Measurements from ENCODE around the gene MAGI1.
"Not testable (repeated sequence)": the region's sequence is repeated elsewhere in the genome, so short reads cannot be mapped to it uniquely, and the experiment has no call there.

Gene MAGI1

GRCh38 chr3:65871305-65872141, 167.2 kb downstream of the MAGI1 start:
- DNase-seq: no peak

- no peak for DNase-seq
These were observed 168.9 kb downstream of the MAGI1 start for GRCh38 chr3:65869798-65870197.

- DNase-seq: no peak
These were observed 171.1 kb downstream of the MAGI1 start for GRCh38 chr3:65867463-65868210.

- DNase-seq: no peak
These were observed 174.3 kb downstream of the MAGI1 start for GRCh38 chr3:65864357-65864904.

- no peak for DNase-seq
These were observed 177.0 kb downstream of the MAGI1 start for GRCh38 chr3:65861718-65862117.

GRCh38 chr3:65859612-65860011, 179.1 kb downstream of the MAGI1 start:
- not testable (repeated sequence) for DNase-seq

GRCh38 chr3:65858749-65859148, 180.0 kb downstream of the MAGI1 start:
- DNase-seq: no peak

- no peak for DNase-seq
These were observed 181.4 kb downstream of the MAGI1 start for GRCh38 chr3:65857327-65857726.

GRCh38 chr3:65856907-65857306, 181.8 kb downstream of the MAGI1 start:
- DNase-seq: no peak

- DNase-seq: no peak
These were observed 183.2 kb downstream of the MAGI1 start for GRCh38 chr3:65855370-65856100.

- DNase-seq: no peak
These were observed 184.0 kb downstream of the MAGI1 start for GRCh38 chr3:65854606-65855304.

- DNase-seq: no peak
These were observed 186.9 kb downstream of the MAGI1 start for GRCh38 chr3:65851827-65852226.

- no peak for DNase-seq
These were observed 188.5 kb downstream of the MAGI1 start for GRCh38 chr3:65850261-65850660.

- no peak for DNase-seq
These were observed 190.7 kb downstream of the MAGI1 start for GRCh38 chr3:65848024-65848423.

- no peak for DNase-seq
These were observed 191.8 kb downstream of the MAGI1 start for GRCh38 chr3:65846936-65847335.

GRCh38 chr3:65844370-65844769, 194.3 kb downstream of the MAGI1 start:
- no peak for DNase-seq

- no peak for DNase-seq
These were observed 195.0 kb downstream of the MAGI1 start for GRCh38 chr3:65843732-65844131.

GRCh38 chr3:65837604-65838003, 201.1 kb downstream of the MAGI1 start:
- no peak for DNase-seq

GRCh38 chr3:65836047-65836446, 202.7 kb downstream of the MAGI1 start:
- no peak for DNase-seq

GRCh38 chr3:65833761-65834505, 204.8 kb downstream of the MAGI1 start:
- DNase-seq: no peak

GRCh38 chr3:65831733-65832425, 206.8 kb downstream of the MAGI1 start:
- no peak for DNase-seq

Data from activated gamma-delta T cell treated with Interleukin-2 at 50 U/mL for 16 hours (primary cell).